Medulla oblongata (tissue), 1 donor: ENCODE measurements around the gene PLPP1.

ENCODE experiments used
- DNase-seq: peaks from one replicate; pipeline ENCODE4 v3.0.0-alpha.2; 2015; ENCODE audit errors: extremely low spot score

PLPP1 gene

DNA sequence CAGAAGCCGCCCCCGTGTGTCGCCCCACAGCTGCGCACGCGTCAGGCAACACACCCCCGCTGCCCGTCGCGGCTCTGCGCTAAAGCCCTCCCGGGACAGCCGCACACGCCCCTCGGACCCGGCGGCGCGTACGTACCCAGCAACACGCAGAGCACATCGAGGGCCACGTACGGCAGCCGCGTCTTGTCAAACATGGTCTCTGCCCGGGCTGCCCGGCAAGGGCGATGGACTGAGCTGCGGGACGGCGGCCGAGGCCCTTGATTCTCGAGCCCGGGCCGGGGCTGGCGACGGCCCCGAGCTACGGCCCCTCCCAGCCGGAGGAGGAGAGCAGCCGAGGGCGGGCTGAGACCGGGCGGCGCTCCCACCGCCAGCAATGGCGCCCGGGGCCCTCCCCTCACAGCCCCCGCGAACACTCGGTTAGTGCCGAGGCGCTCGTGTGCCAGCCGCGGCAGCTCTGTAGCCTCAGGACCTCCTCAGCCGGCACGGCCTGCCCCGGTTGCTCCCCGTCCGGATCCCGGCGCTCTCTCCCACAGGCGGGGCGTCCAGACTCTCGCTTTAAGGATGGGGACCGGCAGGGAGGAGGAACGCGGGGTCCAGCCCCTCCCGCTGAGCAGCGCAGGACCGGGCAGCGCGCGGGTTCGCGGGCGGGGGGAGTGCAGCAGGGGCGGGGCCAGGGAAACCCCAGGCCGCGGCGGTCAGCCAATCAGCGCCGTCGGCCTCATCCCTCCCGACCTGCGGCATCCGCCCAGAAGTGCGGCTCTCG is at the start of gene PLPP1:
Gene PLPP1 (minus strand): TSS at position 529 of the 763 bp plus-strand sequence. CDS start 335 bp downstream, at position 194.
- DNase-seq: peak; percentile 95

DNA sequence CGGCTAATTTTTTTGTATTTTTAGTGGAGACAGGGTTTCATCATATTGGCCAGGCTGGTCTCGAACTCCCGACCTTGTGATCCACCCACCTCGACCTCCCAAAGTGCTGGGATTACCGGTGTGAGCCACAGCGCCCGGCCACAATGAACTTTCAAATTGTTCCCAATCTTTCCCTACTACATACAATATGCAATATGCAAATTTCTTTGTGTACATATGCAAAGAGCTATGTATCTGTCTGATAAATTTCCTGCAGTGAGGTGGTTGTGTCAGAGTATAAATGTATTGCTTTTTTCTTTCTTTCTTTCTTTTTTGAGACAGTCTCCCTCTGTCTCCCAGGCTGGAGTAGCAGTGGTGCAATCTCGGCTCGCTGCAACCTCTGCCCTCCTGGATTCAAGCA is 48.8 kb upstream of the PLPP1 start:
- no peak for DNase-seq

DNA sequence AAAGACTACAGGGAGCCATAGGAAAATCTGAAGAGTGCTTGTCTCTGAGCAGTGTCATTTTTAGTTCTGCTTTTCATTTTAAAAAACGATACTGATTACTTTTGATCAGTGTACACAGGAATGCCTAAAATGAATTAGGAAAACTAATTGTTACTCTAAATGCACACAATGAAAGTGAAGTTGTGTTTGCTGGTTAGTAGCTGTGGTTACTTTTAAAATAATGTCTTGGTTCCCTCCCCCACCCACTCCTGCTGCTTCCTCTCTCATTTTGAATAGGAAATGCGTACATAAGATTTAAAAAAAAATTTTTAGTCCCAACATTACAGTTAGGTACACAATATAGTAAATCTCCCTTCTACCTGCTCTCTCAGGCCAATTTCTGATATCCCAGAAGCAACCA is 47.5 kb upstream of the PLPP1 start:
- no peak for DNase-seq

DNA sequence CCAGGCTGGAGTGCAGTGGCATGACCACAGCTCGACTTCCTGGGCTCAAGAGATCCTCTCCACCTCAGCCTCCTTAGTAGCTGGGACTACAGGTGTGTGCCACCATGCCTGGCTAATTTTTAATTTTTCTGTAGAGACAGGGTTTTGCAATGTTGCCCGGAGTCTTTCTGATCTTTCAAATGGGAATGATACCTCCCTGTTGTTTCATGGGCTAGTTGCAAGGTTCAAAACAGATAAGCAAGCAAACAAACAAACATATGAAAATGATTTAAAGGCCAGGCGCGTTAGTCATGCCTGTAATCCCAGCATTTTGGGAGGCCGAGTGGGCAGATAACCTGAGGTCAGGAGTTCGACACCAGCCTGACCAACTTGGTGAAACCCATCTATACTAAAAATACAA is 45.3 kb upstream of the PLPP1 start:
- no peak for DNase-seq

DNA sequence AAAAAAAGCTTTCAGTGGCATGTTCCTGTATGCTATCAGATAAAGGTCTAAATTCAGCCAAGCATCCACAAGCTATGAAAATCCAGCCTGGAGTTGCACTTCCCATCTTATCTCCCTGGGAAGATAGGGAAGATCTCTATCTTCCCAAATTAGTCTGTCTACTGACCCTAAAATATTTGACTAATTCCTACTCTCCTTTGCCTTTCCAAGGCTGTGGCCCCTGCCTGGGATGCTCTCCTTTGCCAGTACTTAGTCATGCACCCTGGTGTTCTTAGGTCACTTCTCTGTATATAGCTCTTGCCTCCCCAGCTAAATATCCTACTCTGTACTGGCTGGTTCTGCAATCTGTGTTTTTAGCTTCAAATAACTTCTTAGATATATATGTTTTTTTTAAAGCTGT is 44.0 kb upstream of the PLPP1 start:
- DNase-seq: no peak

DNA sequence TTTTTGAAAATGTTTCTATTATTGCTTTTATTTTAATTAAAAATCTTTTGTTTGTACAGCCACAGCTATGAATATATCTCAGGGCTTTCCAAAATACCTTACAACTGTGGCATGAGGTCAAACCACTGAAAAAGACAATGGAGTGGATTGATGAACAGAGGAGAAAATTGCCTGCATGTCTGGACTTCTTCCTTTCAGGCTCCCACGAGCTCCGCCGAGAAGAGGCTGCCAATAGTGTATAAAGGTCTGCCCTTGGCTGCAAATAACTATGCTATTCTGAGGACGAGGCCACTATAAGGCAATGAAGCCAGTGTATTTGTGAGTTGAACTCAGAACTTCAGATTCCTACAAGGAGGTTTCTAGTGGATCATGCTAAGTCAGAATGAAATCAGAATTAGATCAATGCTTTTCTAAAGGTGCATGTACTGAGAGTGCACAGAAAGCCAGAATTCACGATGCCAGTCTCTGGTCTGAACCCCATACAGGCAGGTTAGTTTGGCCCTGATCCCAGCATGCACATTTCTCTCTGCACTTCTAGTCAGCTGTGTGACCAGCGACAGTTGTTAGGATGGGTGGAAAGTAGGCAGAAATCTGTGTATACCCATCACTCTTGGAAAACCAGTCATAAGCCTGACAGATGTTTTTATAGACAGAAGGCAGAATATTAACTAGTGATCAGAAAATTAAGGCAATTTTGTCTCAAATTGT is 42.7 kb upstream of the PLPP1 start:
- DNase-seq: peak; percentile 72

DNA sequence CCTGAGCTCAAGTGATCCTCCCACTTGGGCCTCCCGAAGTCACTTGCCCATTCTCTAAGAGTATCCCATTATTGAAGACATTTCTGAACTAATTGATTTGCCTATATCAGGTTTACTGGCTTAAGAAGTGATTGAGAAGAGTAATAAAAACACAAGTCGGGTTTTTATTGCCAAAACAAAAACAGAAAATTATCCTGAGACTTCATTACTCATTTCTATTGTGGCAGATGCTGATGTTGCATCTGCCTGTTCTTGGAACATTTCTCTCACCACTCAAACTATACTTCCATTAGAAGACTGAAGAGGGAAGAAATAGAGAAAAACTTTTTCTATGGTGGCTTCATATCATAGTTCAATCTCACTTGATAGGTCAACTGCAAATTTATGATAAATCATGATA is 41.9 kb upstream of the PLPP1 start:
- DNase-seq: no peak

DNA sequence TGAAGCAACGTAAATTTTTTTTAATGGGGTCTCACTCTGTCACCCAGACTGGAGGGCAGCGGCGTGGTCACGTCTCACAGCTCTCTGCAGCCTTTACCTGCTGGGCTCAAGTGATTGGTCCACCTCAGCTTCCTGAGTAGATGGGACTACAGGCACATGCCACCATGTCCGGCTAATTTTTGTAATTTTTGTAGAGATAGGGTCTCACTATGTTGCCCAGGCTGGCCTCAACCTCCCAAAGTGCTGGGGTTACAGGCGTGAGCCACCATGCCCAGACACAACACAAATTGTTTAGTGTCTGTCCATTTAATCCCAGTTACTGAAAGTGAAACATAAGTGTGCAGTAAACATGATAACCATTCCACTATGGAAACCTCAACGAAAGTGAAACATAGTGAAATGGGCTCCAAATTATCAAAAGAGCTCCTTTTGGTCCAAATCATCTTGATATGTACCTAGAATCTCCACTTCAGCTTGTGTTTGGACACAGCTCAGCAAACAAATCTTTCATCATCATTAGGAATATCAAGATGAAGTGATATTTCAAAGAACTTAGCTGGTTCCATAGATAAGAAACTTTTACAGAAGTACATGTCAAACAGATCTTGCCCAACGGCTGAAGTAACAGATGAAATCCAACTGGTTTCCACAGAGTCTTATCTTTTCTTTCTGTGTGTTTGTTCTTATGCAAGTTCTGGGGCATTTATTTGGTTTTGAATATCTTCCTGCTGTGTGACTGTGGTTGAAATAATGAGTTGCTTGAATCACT is 41.2 kb upstream of the PLPP1 start:
- DNase-seq: no peak

DNA sequence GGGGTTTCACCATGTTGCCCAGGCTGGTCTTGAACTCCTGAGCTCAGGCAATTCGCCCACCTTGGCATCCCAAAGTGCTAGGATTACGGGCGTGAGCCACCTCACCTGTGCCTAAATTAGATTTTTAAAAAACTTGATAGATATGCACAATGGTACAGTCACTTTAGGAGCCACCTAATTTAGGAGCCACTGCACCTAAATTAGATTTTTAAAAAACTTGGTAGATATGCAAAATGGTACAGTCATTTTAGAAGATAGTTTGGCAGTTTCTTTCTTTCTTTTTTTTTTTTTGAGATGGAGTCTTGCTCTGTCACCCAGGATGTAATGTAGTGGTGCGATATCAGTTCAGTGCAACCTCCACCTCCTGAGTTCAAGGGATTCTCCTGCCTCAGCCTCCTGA is 37.8 kb upstream of the PLPP1 start:
- DNase-seq: no peak

DNA sequence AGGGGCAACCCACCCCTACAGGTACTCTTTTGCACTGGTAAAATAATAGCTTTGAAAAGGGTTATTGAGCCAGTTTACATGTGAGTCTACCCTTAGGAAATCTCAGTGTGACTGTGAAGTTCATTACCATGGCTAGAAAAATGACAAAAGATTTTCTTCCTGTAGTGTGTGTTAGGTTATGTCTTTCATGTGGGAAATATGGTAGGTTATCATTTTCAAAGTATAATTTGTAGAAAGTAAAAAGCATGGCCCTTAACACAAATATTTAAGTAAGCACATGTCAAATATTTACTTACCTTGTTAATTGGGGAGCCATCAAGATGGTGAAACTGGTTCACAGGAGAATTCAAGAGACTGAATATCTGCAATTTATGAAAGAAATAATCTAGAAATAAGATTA is 37.3 kb upstream of the PLPP1 start:
- DNase-seq: no peak

DNA sequence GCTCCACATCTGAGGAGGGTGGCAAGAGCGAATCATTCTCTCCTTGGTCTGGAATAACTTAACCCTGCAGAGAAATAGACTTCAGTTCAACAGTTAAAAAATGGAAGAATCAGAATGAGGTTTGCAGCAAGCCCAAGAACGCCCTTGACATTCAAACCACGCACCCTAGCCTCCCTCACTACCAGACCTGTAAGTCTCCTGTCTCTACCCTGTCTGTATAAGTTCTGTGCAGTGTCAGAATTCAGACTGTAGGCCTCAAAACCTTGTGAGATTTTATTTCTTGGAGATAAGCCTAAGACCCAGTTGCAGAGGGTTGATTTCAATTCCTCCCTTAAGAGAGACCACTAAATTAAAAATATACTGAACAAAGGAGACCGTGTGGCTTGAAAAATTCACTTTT is 35.8 kb upstream of the PLPP1 start:
- no peak for DNase-seq

DNA sequence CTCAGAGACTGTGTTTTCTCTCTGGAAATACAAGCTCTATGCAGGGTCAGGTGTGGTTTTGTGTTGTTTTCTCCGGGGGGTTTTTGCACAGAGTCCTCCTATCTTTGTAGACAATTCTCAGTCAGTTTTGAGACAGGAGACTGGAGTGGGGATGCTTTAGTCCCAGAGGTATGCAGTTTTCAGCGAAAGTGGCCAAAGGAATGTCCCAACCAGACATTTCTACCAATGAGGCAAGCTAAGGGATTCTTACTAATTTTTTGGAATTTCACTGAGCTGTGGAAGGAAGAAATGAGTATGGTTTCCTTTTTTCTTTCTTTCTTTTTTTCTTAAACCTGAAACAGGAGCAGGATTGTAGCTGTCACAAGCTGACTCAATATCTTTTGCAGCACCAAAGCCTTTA is 35.3 kb upstream of the PLPP1 start:
- DNase-seq: no peak

DNA sequence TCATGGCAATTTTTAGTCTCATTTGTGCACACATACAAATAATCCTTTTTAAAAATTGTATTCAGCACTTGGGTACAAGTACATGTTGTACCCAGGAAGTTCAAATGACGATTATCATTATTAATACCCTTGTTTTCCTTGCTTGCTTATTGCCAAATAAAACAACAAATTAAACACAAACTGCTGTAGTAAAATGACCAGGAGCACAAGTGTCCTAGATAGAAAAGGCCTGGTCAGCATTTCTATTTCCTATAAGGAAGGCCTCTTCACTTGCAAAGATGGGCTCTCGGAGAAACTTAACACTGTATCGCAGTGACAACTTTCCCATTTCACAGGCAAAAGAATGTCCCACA is 34.7 kb upstream of the PLPP1 start:
- DNase-seq: no peak

DNA sequence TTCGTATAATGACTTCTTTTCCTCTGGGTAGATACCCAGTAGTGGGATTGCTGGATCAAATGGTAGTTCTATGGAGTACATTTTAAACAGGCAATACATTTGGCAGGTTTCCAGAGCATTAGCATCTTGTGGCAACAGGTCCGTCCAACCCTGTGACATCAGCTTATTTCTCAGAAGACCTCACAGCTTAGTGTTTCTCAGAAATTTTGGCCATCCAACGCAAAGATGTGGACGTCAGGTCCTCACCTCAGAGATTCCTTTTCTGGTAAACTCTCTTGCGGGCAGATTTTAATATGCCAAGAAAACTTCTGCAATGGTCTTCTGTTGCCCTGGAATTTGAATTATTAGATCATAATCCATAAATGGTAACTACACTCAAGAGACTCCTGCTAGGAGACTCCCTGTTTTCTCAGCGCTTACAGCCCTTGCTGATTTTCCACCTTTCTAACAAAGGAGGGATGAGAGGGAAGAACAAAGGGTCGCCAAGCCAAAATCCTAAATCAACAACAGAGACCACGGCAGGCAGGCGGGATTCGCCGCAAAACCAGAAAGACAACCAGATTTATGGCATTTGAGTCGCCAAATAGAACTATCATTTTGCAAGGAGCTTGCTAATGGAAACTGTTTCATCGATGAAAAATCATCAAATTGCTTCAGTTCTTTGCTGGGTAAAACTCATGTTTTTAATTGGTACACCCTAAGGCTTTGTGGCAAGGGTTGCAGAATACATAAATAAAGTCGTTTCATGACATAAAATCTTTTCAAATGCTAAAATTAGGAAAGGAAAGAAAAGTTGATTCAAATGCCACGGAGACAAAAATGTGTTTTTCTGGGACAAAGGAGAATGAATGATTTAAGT is 34.1 kb upstream of the PLPP1 start:
- DNase-seq: no peak

DNA sequence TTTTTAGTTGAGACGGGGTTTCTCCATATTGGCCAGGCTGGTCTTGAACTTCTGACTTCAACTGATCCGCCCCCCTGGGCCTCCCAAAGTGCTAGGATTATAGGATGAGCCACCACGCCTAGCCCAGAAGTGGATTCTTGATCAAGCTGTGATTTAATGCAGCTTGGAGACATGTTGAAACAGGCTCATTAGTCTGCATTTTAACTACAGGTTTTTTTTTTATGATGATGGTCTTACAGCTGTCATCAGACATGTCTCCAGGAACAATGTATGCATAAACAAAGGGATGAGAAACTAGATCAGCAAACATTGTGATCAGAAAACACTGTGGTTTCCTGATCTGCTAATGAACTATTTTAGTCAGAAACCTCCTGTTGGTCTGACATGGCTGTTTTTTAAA is 30.0 kb upstream of the PLPP1 start:
- no peak for DNase-seq

DNA sequence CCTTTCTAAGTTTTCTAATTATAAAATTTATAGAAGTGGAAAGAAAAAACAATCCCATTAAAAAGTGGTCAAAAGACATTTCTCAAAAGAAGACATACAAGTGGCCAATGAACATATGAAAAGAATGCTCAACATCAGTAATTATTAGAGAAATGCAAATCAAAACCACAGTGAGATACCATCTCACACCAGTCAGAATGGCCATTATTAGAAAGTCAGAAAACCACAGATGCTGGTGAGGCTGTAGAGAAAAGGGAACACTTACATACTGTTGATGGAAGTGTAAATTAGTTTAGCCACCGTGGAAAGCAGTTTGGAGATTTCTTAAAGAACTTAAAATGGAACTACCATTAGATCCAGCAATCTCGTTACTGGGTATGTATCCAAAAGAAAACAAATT is 23.7 kb upstream of the PLPP1 start:
- no peak for DNase-seq

DNA sequence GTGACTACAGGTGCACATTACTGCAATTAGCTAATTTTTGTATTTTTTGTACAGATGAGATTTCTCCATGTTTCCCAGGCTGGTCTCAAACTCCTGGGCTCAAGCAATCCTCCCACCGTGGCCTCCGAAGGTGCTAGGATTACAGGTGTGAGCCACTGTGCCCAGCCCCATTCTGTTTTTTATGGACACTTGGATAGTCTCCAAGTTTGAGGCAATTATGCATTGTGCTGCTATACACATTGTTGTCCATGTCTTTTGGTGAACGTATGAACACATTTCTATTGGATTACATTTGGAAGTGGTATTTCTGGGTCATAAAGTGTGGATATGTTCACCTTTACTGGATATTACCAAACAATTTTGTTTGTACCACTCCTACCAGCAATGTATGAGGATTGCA is 22.4 kb upstream of the PLPP1 start:
- DNase-seq: no peak

DNA sequence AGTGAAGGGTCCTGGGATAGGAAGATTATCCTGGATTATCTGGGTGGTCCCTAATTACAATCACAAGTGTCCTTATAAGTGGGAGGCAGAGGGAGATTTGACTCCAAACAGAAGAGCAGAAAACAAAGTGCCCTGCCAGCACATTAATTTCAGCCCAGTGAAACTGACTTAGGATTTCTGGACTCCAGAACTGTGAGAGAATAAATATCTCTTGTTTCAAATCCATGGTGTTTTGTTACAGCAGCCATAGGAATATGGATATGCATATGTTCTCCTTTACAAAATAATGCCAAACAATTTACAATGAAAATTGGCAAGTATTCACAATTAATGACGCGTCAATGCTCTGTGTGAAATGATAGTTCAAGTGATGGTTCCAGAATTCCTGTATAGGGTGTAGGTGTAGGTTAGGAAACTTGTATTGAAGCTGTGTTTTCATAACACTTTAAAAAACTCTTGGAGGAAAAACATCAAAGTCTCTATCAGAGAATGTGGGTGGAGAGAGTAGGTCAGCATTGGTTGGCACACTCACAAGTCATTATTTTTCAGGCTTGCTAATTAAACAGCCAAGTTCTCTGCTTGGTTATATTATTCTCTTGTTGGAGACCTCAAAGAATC is 19.9 kb upstream of the PLPP1 start:
- DNase-seq: no peak

DNA sequence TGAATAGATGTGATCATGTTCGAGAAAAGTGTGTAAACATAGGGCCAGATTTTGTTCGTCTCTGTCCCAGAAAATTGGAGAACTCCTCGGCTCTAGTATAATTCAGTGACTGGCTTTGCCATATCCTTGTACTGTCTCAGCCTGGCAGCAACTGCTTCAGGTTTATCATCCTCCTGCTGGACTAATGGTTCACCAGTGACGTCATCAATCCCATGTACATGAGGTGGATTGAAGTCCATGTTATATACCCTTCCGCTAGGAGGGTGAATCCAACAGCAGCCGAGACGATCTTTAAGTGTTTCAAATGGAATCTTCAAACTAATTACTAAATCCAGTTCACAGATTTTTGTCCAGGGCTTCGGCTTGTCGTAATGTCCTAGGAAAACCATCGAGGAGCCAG is 17.1 kb upstream of the PLPP1 start:
- no peak for DNase-seq

DNA sequence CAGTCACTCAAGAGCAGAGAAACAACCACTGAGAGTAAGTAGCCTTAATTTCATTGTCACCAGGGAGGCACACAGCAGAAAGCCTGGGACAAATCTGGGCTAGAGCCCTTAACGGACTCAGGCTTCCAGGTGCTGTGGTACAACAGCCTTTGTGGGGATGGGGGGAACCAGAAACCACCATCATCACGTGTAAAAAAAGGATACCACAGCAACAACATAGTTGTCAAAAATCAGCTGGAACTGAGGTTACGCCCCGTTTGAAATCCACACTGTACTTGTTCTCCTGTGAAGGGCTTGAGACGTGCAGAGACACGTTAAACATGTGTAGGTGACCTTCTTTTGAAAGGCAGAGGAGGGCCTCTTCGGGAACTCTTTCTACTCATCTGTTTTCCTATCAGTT is 16.6 kb upstream of the PLPP1 start:
- DNase-seq: no peak

DNA sequence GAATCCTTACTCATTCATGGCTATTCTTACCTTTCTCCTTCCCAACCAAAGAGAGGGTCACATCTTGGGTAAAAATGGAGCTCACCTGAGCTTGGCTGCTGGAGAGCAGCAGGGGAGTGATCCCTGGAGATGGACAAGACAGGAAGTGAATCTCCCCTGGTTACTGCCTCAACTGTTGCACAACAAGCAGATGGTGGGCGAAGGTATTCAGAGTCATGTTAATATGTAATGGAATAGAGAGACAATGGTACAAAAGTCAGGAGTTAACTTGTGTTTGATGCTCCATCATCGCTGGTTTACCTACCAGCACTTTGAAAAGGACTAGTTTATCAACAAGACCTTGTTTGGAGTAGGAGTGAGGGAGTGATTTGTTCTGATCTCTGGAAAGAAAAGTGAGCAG is 13.0 kb upstream of the PLPP1 start:
- no peak for DNase-seq

DNA sequence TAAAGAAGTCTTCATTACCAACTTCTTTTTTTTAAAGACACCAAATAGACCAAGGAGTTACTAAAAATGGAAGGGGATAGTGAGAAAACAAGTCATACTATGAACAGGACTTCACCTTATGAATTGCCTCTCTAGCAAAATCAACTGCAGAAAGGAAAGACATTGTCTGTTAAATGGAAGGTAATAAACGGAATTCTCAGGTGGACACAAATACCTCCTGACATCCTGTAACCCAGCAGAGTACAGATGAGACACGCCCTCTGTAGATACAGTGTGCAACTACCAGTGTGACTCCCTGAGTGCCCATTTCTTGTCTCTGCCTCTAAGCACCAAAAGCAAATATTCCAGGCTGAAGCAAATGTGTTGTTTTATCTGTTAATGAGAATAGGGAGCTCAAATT is 12.2 kb upstream of the PLPP1 start:
- DNase-seq: no peak
